Globus pallidus (tissue), 1 donor: ENCODE results near the gene ANKRD49.
"Not testable (repeated sequence)": the region's sequence is repeated elsewhere in the genome, so short reads cannot be mapped to it uniquely, and the experiment has no call there.

ENCODE experiments used
- DNase-seq: peaks from one replicate; pipeline ENCODE4 v3.0.0-alpha.2; 2015; ENCODE audit warnings: low spot score

Gene ANKRD49

DNA sequence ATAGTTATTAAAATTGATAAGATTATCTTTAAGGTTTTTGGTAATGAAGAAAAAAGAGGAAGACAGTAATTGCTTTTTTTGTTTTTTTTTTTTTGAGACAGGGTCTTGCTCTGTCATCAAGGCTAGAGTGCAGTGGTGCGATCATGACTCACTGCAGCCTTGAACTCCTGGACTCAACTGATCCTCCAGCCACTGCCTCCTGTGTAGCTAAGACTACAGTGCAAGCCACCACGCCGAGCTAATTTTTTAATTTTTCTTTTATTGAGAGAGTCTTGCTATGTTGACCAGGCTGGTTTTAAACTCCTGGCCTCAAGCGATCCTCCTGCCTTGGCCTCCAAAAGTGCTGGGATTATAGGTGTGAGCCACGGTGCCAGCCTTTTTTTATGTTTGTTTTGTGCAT lies 12.7 kb downstream of the ANKRD49 start:
- not testable (repeated sequence) for DNase-seq

DNA sequence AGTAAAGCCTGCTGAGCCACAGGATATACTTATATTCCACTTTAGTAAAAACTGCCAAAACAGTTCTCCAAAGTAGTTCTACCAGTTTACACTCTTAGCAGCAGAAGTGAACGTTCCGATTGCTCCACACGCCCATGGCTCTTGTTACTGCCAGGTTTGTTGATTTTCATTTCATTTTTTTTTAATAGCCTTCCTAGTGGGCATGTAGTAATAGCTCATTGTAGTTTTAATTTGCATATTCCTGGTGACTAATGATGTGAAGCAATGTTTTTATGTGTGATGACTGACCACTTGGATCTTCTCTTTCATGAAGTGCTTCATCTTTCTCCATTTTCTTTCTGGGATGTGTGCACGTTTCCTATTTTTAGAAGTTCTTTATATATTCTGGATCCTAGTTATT lies 13.7 kb downstream of the ANKRD49 start:
- no peak for DNase-seq

DNA sequence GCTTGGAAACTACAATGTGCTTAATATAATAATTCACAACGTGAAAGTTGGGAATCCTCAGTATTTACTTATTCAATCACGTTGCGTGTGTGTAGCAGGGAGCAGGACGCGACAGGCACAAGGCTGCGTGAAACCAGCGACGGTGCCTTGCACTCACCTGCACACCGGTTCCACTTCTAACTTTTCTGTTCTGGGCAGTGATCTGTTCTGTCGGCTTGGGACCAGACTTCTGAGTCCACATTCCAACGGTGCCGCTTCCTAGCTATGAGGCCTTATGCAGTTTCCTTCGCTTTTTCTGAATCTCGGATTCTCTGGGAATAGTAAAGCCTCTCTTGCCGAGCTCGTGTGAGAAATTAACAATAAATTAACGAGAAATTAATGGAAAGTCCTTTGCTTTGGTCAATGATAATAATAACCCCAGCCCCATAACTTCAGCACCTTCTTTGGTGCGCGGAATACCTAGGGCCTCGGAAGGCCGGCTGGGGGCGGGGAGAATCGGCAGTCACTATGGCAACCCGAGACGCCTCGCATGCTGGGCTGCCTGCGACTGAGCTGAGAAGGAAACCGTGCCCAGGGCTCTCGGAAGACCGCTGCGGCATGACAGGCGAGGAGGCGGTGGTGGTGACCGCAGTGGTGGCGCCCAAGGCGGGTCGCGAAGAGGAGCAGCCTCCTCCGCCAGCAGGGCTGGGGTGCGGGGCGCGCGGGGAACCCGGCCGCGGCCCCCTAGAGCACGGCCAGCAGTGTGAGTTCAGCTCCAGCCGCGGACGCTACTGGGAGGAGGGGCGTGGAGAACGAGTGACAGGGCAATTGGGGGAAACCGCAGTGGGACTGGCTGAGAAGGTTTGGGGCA lies 18.4 kb downstream of the ANKRD49 start, which contains the start of gene C11orf97:
TSS of gene C11orf97 (plus strand) at position 530 of the 850 bp plus-strand sequence. CDS start at position 598, 68 bp downstream.
- DNase-seq = no peak

DNA sequence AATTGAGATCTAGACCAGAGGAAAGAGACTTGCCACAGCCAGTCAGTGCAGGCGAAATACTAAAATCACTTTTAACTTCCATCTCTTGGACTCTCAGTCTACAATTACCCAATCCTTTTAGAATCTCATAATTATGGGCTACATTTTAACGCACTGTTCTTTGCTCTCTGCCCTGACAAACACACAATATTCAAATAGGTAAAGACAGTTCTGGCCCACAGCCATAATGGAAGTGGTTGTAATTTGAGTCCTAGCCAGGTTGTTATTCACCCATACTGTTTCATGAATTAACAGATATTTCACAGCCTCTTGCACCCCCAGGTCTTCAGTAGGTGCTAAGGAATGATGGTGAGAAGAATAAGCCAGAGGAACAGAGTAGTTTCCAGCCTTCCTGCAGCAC lies 19.3 kb downstream of the ANKRD49 start:
- no peak for DNase-seq

DNA sequence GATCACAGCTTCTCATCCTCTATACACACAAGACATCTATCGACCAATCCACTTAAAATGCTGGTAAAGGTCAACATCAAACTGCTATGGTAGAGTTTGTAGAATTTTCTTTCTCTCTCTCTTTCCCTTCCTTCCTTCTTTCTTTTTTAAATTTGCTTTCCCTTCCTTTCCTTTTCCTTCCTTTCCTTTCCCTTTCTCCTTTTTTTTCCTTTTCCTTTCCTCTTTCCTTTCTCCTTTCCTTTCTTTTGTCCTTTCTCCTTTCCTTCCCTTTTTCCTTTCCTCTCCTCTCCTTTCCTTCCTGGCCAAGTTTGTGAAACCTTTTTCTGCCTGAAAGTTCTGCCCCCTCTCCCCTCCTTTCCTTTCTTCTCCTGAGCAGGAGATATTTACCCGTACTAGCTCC lies 21.6 kb downstream of the ANKRD49 start:
- DNase-seq = no peak

DNA sequence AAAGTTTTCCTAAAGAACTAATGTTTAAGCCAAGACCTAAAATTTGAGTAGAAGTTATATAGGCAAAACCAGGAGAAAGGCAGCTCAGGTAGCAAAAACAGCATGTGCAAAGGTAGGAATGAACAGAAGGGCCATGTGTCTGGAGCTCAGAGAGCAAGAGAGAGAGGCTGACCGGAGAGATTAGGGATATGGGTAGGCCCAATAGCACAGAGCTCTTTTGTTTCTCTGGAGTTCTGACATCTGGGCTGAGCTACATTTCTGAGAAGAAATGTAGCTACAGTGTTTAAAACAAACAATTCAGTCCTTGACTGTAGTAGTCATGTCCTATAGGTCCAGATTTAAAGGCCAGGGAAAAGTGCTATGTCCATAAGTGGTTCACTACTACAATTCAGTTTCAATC lies 22.9 kb downstream of the ANKRD49 start:
- DNase-seq = no peak

DNA sequence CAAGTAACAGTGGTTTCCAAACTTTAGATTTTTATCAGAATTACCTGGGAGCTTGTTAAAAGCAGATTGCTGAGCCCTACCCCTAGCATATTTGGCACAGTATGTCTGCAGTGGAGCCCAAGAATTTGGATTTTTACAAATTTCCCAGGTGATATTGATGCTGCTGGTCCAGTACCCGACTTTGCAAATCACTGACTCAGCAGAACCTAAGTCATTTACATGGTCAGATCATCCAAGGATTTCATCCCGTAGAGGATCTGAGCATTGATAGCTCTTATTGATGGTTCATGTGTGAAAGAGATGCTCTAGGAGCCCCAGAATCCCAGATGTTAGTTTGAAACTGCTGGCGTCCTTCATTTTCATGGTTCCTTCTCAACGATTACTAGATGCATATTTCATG lies 24.5 kb downstream of the ANKRD49 start:
- no peak for DNase-seq

DNA sequence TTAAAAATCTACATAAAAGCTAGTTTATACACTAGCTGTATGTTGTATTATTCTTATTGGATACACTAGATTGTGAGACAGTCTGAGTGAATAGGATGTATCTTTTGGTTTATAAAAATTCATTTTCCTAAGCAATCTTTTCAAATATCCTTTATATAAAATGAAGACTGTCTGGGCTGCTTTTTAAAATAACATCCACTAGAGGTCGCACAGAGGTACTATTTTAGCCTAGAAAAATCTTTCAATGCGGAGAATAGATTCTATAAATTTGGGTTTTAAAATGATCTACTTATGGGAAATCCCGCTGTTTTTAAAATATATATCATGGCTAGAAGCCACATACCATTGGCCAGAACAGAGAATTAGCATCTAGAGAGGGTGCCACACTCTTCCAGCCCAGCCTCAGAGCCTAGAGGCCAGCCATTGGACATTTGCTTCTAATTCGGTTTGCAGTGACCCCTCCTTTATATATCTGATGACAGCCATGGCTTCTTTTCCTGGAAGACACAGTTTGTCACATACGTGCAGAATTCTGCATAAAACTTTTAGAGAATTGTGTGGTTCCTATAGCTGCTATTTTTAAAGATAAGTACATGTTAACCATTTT lies 25.8 kb downstream of the ANKRD49 start:
- peak; percentile 50 for DNase-seq

DNA sequence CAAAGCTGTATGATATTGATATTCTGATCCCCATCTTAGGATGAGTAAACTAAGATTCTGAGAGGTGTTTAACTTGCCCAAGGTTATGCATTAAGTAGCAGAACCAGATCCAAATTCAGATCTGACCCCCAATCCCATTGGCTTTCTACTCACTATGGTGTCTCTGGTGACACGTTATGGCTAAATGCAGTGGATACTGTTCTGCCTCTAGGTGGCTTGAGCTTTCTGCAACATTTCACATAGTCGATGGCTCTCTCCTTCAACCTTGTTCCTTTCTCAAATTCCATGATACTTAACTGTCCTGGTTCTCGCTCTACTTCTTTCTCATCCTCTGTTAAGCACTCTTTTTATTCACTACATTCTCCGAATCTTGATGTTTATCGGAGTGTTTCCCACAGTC lies 27.9 kb downstream of the ANKRD49 start:
- no peak for DNase-seq

DNA sequence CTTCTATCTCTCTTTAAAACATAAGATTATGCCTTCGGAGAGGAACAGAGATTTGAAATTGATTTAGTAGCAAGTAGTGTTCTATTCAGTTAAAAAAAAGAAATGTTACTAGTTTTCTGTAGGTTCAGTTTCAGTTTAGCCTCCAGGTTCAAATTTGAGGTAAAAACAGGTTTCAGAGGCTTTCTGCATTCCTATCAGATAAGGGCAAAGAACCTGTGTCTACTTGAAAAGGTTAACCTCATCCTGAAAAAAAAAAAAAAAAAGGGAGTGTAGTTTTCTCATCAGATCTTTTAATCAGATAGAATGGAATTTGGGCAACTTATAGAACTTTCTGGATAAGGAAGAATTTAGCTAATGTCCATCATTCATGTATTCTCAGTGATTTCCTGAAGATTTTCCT lies 30.6 kb downstream of the ANKRD49 start:
- no peak for DNase-seq

DNA sequence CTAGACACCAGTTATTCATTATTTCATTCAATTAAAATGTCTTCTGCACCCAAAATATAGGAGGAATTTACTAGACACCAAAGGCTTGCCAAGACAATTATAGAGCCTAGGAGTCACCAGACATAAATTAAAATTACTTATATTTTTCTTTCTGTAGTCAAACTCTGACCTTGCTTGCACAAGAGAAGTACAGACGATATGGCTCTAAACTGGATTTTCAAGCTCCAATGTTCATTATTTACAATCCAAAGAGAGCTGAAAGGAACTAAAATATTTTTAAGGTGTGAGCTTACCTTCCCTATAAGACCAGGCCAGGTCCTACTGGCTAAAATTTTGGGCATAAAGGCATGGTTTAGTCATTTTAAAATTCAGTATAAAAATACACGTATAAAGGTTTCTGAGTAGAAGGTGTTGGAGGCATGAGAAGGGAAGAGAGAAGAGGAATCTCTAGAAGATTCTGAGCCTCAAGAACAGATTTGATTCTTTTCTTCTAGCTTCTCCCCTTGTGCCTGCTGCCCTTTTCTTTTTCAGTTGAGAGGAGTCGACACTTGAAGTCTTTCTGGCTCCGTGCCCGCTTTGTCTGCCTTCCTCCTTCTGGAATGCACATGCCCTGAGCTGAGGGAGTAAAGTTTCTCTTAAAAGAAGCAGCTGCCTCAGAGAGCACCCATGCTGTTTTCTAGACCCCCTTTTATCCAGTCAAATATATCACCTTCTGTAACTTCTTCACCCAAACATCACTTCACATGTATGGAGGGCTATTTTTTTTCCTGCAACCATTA lies 32.0 kb downstream of the ANKRD49 start:
- DNase-seq = peak; percentile 45

DNA sequence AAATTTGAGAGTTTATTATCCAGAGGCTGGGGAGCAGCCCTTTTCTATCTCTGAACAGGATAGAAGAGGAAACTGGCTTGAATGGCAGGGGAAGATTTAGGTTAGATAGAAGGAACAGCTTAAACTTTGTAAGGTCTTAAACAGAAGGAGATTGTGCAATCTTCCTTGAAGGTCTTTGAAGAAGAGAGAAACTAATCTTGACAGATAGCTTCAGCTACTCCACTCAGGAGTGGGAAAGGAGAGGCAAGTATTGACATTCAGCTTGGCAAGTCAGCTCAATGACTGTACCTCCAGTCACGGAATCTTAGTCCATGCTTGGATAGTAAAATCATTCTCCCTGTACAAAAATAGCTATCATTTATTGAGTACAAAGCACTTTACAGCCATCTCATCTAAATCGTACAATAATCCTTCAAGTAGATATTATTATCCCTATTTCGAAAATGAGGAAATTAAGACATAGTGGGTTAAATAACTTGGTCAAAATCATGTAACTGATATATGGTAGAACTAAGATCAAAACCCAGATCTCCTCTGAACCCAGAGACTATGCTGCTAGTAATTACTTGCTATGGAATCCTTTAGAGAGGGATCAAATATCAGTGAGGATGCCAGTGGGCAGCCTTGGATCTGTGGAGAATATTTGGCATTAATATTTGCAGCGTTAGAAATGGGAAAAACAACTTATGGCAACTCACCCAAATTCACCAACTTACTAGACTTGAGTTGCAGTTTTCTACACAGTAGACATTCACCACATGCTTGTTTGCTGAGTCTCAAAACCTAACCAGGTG lies 33.1 kb downstream of the ANKRD49 start:
- no peak for DNase-seq

DNA sequence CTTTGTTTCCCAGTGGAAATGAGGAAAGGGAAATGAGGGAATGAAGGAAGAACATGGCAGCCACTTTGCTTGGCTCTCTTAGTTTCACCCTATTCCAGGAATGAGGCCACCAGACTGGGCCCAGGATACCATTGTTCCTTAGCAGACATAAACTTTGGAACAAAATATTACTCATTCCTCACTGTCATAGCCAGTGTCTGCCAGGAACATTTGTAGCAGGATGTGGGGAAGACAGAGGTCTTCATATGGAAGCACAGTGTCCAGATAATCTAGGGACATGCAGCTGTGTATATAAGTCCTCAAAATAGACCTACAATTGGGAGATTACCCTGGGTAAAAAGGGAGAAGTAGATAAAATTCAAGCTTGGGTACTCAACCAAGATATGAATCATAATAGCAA lies 34.8 kb downstream of the ANKRD49 start:
- DNase-seq = no peak

DNA sequence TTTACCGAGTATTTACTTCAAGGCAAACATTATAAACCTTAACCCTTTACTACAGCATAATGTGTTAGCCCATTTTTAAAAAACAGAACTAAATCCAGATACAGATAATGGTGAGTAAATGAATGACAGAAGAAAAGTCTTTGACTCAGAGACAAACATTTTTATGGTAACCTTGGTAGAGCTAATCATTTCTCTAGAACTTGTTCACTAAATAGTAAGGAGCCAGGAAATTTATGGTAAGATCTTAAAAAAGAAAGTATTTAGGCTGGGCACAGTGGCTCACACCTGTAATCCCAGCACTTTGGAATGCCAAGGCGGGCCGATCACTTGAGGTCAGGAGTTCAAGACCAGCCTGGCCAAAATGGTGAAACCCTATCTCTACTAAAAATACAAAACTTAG lies 38.4 kb downstream of the ANKRD49 start:
- no peak for DNase-seq

DNA sequence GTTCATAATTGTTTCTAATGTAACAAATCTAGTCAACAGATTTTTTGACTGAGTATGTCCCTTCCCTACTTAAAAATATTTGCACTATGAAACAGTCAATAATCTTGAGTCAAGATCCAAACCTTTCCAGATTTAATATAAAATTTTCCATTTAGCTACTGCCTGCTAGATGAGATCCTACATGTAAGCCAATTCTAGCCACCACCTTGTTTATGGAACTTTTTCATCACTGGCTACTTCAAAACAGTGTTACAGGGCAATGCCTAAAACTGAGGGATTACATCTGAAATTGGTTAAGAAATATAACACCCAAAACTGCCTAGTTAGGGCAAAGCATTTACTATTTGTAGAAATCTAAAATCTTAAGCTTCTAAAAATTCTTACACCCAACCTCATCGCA lies 39.4 kb downstream of the ANKRD49 start:
- no peak for DNase-seq

DNA sequence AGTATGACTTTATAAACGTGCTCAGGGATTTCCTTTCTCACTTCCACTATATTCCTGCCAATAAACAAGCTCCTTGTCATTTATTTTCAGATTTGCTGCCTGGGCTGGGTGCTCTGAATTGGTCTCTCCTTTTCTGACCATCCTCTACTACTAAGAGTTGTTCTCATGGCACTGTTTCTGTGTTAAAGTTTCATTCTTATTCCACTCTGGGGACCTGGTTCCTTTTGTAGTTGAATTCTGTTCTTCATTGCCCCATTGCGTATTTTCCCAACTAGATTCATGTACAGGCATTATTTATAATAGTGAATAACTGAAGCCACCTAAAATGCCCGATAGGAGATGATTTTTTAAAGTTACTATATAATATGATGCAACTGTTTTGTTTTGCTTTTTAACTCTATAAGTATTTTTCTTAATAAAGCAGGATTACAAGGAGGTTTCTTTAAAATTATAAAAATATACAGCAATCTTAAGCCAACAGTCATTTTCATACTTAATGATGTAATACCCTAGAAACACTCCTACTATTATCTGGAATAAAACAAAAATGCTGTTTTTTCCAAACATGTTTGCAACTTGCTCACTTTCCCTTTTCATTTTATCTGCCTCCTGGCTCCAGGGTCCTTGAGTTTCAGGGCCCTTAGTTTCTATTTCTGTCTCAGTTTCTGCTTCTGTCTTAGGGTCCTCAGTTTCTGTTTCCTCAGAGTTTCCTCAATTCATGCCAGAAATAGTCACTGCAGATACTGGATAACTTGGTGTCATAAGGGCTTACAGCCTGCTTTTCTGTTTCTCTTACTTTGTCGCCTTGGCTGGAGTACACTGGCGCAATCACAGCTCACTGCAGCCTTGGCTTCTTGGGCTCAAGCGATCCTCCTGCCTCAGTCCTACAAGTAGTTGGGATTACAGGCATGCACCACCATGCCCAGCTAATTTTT lies 40.2 kb downstream of the ANKRD49 start:
- DNase-seq = peak; percentile 53

DNA sequence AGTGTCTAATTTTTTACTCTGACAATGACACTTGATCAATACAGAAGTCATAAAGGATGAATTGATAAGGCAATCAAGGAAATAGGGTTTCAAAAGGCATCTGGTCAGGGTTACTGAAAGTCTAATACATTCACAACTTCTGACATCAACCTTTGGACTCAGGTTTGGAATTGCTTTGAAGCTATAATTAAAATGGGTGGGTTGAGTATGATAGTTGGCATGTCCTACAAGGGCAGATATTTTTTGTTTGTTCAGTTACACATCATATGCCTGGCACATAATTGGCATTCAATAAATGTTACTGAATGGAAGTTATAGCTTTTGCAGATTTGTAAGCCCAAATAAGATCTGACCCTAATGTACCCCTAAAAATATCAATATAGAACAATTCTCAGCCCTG lies 42.6 kb downstream of the ANKRD49 start:
- no peak for DNase-seq

DNA sequence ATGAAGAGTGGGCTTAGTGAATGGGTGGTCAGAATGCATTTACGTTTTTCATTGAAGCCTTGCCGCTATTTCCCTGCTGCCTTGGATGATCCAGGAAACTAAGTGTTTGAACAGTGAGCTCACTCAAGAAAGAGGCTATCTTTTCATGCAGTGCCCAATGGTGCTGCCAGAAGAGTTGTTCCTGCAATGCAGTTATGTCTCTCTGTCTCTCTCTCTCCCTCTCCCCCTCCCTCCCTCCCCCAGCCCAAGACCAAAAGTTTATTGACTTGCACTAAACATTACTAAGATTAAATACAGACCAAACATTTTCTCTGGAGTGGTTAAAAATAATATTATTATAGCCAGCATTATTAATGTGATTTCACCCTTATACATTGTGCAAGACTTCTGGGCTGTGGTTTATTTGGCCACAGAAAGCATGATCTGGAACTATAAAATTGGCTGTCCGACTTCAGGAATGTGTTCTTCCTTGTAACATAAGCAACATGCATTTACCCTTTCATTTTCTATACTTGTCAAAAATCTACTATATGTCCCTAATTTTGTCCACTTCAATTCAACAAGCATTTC lies 43.3 kb downstream of the ANKRD49 start:
- no peak for DNase-seq

DNA sequence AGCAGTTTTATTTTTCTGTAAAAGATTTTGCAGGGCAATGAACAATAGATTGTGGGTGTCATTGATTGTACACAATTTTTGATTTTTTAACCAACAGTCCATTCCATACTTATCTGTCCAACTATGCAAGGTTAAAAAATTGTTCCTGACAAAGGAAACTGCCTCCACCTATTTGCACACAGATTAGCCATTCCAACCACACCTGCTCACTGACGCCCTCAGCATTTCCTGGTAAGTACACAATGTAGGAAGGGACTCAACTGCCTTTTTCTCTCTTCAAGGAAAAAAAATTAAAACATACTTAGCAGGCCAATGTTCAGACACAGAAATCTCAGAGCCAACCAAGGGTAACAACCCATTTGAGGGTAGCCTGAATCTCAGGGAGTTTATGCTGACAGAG lies 45.6 kb downstream of the ANKRD49 start:
- no peak for DNase-seq
